Suprapubic skin (tissue), 2 donors: ENCODE data around the gene LRRN2.

Experiments
- EP300 ChIP-seq: sonication (generic); formaldehyde crosslinking; IDR thresholded peaks from one replicate; pipeline ENCODE4 v1.6.1; 2017; ENCODE audit warnings: antibody characterized with exemption
- POLR2A ChIP-seq, 2 donors: fragments of 450-650 bp; IDR thresholded peaks; one replicate each; pipeline ENCODE4 v1.6.1; 2017; ENCODE audit warnings: antibody characterized with exemption in 2 of 2, mild to moderate bottlenecking in 2 of 2, moderate library complexity in 2 of 2

DNA sequence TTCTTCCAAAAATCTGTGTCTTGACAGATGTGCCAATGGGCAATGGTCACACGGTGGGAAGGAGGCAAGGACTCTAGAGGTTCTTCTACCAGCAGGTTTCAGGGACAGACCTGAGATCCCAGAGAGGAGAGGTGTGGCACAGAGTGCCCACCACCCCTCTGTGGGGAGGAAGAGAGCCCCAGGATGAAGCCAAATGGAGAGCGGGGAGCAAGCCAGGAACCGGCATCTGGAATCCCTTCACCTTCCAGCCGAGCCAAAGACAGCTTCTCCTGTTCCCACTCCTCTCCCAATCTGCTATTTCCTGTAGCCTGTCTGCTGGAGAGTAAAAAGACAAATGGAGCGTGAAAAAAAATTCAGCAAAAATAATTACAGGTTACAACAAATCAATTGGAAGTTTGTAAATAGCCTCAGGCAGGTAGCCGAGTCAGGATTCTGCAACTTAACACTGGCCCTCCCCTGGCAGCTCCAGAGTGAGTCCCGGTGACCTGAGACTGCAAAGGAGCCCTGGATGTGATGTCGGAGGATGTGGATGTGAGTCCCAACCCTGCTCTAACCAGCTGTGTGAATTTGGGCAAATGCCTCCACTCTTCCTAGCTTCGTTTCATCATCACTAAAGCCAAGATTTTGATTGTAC lies 45.4 kb upstream of the LRRN2 start:
- TF ChIP-seq EP300 (no peak), POLR2A (IDR thresholded peaks at IDR 0.05) (no peak)
